Mucosa of descending colon (tissue), 3 donors: ENCODE measurements around the gene FAT1. TPM values are rescaled to one million over a fixed set of nuclear protein-coding genes. Genes with fewer than 3 reads are reported as not detected.

Experiments
- ATAC-seq: fragments of 200-7000 bp; cut with Tn5 transposase; one replicate; pipeline ENCODE4 v1.9.1; 2020; ENCODE audit warnings: mild to moderate bottlenecking, moderate library complexity
- DNase-seq, 3 donors: peaks; one replicate each; pipeline ENCODE4 v3.0.0-alpha.2; 2020
- H3K36me3 ChIP-seq: fragments of 200-600 bp; one replicate; pipeline ENCODE4 v1.8.0; 2021; ENCODE audit warnings: low read depth, mild to moderate bottlenecking
- H3K4me1 ChIP-seq: fragments of 200-600 bp; one replicate; pipeline ENCODE4 v1.8.0; 2021; ENCODE audit warnings: low read depth, mild to moderate bottlenecking
- H3K4me3 ChIP-seq: fragments of 200-600 bp; one replicate; pipeline ENCODE4 v1.8.0; 2021; ENCODE audit warnings: mild to moderate bottlenecking
- H3K9me3 ChIP-seq: fragments of 200-600 bp; one replicate; pipeline ENCODE4 v1.8.0; 2021; ENCODE audit warnings: mild to moderate bottlenecking
- intact Hi-C, 2 donors: fragments of 100-400 bp; cut with DNase I in 1 of 2; cut with micrococcal nuclease in 1 of 2; formaldehyde crosslinking; loops; one replicate each; pipeline versions ENCODE4 v1.11.0 to v1.11.1; 2022; cut with DNase I, micrococcal nuclease
- total RNA-seq, 3 donors: library from RNA; stranded (reverse); fragmentation: NEBNext Ultra II Directional in 2 of 3; extraction: Animal tissue kit (Norgen Biotek cat#: 25700) in 2 of 3; gene quantifications; one replicate each; pipeline versions ENCODE4 v1.2.1 to v1.2.4, GENCODE V29; 2021 to 2023
- TF ChIP-seq, protein P1 (sequence below): fragments of 200-600 bp; IDR thresholded peaks from one replicate; pipeline ENCODE4 v1.8.0; 2022; ENCODE audit warnings: antibody characterized with exemption, mild to moderate bottlenecking
- donor health status: DM: no; HTN: no; CAD: no; lungs with moderate emphysema.
- donor health status: DM: no; HTN: no; CAD: no.
- donor health status: DM: no; HTN: yes; CAD: no.

FAT1 gene
- total RNA-seq, 3 donors from 2014 or later: 241 to 337 (median 259) TPM

DNA sequence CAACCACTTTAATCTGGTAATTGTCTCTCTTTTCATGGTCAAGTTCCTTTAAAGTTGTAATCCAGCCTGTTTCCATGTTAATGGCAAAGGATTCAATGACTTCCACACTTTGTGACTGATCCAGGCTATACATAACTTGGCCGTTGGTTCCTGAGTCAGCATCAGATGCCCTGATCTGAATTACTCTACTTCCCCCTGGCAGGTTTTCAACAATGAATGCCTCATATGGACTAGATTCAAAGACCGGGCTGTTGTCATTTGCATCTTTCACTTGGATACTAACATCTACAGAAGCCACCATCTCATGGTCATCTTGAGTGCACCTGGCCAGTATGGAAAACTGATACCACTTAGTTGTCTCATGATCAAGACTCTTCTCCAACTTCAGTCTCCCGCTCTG, 105.7 kb downstream of the FAT1 start:
- Histone ChIP-seq H3K36me3 (no peaks in the 10 kb centered on the region), H3K9me3 (no peaks in the 10 kb centered on the region), H3K4me3 (no peak overlapping the region), H3K4me1 (no peaks in the 10 kb centered on the region)
- DNase-seq (no peak), ATAC-seq (no peak)
- intact Hi-C loops: no loop called here
- TF ChIP-seq, protein P1, sequence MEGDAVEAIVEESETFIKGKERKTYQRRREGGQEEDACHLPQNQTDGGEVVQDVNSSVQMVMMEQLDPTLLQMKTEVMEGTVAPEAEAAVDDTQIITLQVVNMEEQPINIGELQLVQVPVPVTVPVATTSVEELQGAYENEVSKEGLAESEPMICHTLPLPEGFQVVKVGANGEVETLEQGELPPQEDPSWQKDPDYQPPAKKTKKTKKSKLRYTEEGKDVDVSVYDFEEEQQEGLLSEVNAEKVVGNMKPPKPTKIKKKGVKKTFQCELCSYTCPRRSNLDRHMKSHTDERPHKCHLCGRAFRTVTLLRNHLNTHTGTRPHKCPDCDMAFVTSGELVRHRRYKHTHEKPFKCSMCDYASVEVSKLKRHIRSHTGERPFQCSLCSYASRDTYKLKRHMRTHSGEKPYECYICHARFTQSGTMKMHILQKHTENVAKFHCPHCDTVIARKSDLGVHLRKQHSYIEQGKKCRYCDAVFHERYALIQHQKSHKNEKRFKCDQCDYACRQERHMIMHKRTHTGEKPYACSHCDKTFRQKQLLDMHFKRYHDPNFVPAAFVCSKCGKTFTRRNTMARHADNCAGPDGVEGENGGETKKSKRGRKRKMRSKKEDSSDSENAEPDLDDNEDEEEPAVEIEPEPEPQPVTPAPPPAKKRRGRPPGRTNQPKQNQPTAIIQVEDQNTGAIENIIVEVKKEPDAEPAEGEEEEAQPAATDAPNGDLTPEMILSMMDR: no peak

GRCh38 chr4:186607490-186607889, 116.2 kb downstream of the FAT1 start:
- H3K9me3 ChIP-seq: no peaks in the 10 kb centered on the region
- no peaks in the 10 kb centered on the region for H3K4me1 ChIP-seq
- DNase-seq (no peak), ATAC-seq (no peak)
- intact Hi-C loops: no loop called here
- no peak overlapping the region for H3K4me3 ChIP-seq
- TF ChIP-seq, protein P1: no peak
- peaks cover 12% of the 10 kb centered on the region for H3K36me3 ChIP-seq

DNA sequence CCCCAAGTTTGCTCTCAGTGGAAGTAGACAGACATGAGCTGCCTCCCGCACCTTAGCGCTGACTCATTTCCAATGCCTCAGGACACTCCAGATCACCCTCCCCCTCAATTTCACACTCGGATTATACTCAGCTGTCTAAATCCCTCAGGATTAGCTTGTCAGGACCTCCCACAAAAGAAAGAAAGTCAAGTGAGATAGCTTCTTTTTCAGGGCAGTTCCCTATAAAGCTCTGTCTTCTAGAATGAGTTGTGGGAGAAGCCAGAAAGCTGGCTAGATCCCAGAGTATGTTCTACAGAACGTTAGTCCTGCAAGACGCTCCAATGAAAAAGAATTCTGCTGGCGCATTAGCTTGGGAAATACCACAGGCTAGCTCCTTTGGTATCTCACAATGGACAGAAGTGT, 117.1 kb downstream of the FAT1 start:
- Histone ChIP-seq H3K36me3 (peaks cover 12% of the 10 kb centered on the region), H3K4me1 (no peaks in the 10 kb centered on the region), H3K4me3 (no peak overlapping the region), H3K9me3 (no peaks in the 10 kb centered on the region)
- intact Hi-C loops: no loop called here
- DNase-seq: no peak
- no peak for ATAC-seq
- TF ChIP-seq, protein P1: no peak

DNA sequence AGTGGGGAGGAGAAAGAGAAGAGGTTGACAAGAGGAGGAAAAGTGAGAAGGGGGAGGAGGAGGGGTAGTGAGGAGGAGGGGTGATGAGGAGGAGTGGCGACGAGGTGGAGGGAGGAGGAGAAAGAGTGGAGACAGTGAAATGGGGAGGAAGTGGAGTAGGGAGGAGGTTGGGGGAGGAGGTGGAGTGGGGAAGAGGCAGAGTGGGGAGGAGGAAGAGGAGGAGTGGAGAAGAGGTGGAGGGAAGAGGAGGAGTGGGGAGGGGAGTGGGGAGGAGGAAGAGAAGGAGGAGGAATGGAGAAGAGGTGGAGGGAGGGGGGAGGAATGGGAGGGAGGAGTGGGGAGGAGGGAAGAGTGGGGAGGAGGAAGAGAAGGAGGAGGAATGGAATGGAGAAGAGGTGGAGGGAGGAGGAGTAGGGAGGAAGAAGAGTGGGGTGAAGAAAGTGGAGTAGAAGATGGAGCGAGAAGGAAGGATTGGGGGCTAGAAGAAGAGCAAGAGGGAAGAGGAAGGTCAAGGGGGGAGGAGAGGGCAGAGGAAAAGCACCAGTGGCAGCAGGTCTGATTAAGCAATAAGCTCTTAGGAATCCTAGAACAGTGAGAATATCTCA, 118.3 kb downstream of the FAT1 start:
- TF ChIP-seq, protein P1: no peak
- no peak for ATAC-seq

DNA sequence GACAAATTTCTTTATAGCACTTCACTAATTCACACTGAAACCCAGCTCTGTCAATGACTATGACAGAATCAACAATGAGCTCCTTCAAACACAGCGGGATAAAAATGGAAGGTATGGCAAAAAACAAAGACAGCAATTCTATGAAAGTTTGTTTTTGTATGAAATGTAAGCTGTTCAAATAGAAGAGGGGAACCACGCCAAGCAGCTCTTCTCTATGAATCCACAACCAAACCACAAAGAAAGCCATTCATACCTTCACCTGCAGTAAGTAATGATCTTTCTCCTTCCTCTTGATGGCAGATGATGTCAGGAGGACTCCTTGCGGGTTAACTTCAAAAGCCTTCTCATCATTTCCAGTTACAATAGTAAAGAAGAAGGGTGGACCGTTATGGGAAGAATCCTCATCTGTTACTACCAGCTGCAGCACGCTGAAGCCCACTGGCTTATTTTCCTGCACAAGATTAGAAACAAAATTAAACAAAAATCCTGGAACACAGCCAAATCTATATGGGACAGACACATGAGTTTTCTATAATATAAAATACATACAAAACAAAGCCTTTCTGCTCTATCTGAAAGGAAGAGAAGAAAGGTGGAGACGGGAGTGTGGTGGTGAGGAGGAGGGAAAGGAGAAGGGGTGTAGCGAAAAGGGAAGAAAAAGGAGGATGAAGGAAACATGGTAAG, 119.4 kb downstream of the FAT1 start:
- no peak for DNase-seq
- Histone ChIP-seq H3K4me1 (no peaks in the 10 kb centered on the region), H3K9me3 (no peaks in the 10 kb centered on the region), H3K36me3 (peaks cover 12% of the 10 kb centered on the region), H3K4me3 (no peak overlapping the region)
- no peak for ATAC-seq
- TF ChIP-seq, protein P1: no peak
- intact Hi-C loops: no loop called here

More for the DNA sequence above, 118.3 kb downstream of the FAT1 start:
- Histone ChIP-seq H3K4me3 (no peak overlapping the region), H3K4me1 (no peaks in the 10 kb centered on the region), H3K36me3 (peaks cover 12% of the 10 kb centered on the region), H3K9me3 (no peaks in the 10 kb centered on the region)
- no peak for DNase-seq
- intact Hi-C loops: no loop called here
